Fibroblast of the aortic adventitia (primary cell): ENCODE measurements around the gene BBS9. TPM values are rescaled to one million over a fixed set of nuclear protein-coding genes. Genes with fewer than 3 reads are reported as not detected.

ENCODE experiments used
- DNase-seq: peaks from one replicate; pipeline ENCODE4 v3.0.0-alpha.2; 2010; ENCODE audit warnings: low read depth
- H3K4me3 ChIP-seq: 2 replicates; pipeline ENCODE4 v1.5.1; 2011; ENCODE audit warnings: low read depth, mild to moderate bottlenecking, control low read depth, low read length, moderate library complexity
- small RNA-seq: library from RNA; depleted of rRNA; stranded (forward); fragments of <200 nt; gene quantifications from one replicate; pipeline ENCODE3, GENCODE V24; 2012
- total RNA-seq: library from RNA; depleted of rRNA; stranded (reverse); fragments of >200 nt; gene quantifications from 2 replicates; pipeline ENCODE4 v1.2.3, GENCODE V29; 2012; ENCODE audit warnings: low replicate concordance
- TF ChIP-seq, protein P1 (sequence below): IDR thresholded peaks from 2 replicates; pipeline ENCODE4 v1.5.1; 2011; ENCODE audit warnings: mild to moderate bottlenecking, low read length, control low read depth, inconsistent platforms; ENCODE audit not compliant: insufficient read depth

BBS9 gene
- total RNA-seq, 1 donor, result 26.8 TPM

DNA sequence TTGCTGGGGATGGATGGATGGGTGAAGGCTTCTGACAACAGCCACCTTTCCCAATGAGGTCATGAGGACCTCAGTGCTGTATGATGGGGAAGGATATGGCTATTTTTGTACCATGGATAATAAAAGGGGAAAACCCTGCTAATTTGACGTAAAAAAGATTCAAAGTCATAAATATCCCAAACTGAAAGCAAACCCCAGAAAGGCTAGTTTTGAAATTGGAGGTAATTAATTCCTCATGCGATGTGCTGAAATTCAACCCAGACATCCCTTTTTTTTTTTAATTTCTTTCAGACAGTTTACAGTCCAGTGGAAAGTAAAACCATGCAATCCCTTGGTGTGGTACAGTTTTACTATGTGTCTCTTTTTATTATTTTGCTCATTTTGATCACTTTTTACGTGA, 521.5 kb downstream of the BBS9 start:
- TF ChIP-seq, protein P1, sequence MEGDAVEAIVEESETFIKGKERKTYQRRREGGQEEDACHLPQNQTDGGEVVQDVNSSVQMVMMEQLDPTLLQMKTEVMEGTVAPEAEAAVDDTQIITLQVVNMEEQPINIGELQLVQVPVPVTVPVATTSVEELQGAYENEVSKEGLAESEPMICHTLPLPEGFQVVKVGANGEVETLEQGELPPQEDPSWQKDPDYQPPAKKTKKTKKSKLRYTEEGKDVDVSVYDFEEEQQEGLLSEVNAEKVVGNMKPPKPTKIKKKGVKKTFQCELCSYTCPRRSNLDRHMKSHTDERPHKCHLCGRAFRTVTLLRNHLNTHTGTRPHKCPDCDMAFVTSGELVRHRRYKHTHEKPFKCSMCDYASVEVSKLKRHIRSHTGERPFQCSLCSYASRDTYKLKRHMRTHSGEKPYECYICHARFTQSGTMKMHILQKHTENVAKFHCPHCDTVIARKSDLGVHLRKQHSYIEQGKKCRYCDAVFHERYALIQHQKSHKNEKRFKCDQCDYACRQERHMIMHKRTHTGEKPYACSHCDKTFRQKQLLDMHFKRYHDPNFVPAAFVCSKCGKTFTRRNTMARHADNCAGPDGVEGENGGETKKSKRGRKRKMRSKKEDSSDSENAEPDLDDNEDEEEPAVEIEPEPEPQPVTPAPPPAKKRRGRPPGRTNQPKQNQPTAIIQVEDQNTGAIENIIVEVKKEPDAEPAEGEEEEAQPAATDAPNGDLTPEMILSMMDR, result no peak
- peak; percentile 46 for DNase-seq
- no peak overlapping the region for H3K4me3 ChIP-seq

DNA sequence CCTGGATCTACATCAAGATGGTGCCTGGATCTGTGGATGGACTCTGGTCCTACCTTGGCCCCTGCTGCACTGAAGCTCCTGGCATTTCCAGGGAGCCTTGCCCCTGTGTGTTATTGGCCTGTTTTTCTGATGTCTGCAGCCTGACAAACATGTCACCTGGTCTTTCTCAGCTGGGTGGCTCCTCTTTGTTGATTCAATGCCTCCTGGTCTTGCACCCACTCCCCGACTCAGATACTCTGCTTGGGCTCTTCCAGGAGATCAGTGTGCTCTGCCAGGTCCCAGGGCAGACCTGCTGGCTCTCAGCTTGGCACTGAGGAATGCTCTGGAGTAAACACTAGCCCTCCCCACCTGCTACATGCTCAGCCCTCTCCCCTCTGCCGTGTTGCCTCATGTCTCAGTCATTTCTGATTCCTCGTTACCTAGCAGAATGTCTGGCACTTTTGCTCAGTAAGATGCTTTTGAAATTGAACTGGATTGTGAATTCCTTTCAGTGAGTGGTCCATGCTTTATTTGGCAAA, 522.7 kb downstream of the BBS9 start:
- H3K4me3 ChIP-seq, result no peak overlapping the region
- TF ChIP-seq, protein P1, result no peak
- no peak for DNase-seq

DNA sequence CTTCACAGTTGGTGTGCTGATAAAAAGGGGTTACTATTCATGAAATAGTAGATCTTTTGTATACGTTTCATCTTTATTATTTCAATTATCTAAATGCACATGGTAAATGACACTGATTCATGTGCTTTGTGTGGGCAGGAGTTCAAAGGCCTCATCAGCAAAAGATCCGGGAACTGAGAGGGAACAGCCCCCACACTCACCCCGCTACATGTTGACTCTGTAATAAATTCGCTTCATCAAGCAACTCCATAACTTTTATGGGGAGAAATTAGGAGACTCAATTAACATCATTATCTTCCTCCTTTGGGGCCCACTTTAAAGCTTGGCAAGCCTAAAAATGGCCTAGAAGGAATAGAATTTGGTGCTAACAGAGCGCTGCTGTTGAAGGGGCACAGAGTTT, 525.3 kb downstream of the BBS9 start:
- TF ChIP-seq, protein P1, result no peak
- no peak overlapping the region for H3K4me3 ChIP-seq
- DNase-seq, result no peak

Small RNA genes within 50 kb of the gene (small RNA-seq; reads per million reads assigned to genes)
- gene AC007312.1, result not detected
- not detected for gene AC074338.1
- not detected for gene RNA5SP229

Other genes starting within 250 kb of the BBS9 start
- 18.2 and 35.9 TPM in 2 replicates for gene KBTBD2, start 237.8 kb upstream of the BBS9 start, total RNA-seq
- gene FKBP9, start 172.1 kb upstream of the BBS9 start, total RNA-seq, result 387 and 831 TPM in 2 replicates
- 17.1 and 26.8 TPM in 2 replicates for gene NT5C3A, start 66.8 kb upstream of the BBS9 start, total RNA-seq
- gene RP9, start 20.2 kb upstream of the BBS9 start, total RNA-seq, result 7.2 and 7.7 TPM in 2 replicates